Osteocyte (in vitro differentiated cells): ENCODE data around the gene ORC1. TPM values are rescaled to one million over a fixed set of nuclear protein-coding genes. Genes with fewer than 3 reads are reported as not detected.
A peak's percentile ranks its signal among the peaks of the same experiment; 100 is the strongest.

ENCODE experiments used
- DNase-seq: peaks from one replicate; pipeline ENCODE4 v3.0.0; 2021; ENCODE audit warnings: mixed read lengths; ENCODE audit not compliant: unreplicated experiment; ENCODE audit errors: extremely low spot score
- H3K27ac Mint-ChIP-seq: one replicate; pipeline ENCODE4 v1.8.0; 2021; ENCODE audit warnings: mild to moderate bottlenecking, mixed read lengths; ENCODE audit not compliant: unreplicated experiment
- H3K27me3 Mint-ChIP-seq: one replicate; pipeline ENCODE4 v1.8.0; 2021; ENCODE audit warnings: mixed read lengths; ENCODE audit not compliant: unreplicated experiment
- H3K36me3 Mint-ChIP-seq: one replicate; pipeline ENCODE4 v1.8.0; 2021; ENCODE audit warnings: mixed read lengths; ENCODE audit not compliant: unreplicated experiment
- H3K4me1 Mint-ChIP-seq: one replicate; pipeline ENCODE4 v1.8.0; 2021; ENCODE audit warnings: mixed read lengths; ENCODE audit not compliant: unreplicated experiment
- H3K4me3 Mint-ChIP-seq: one replicate; pipeline ENCODE4 v1.8.0; 2021; ENCODE audit warnings: mild to moderate bottlenecking, moderate library complexity, mixed read lengths; ENCODE audit not compliant: unreplicated experiment
- H3K9me3 Mint-ChIP-seq: one replicate; pipeline ENCODE4 v1.8.0; 2021; ENCODE audit warnings: mixed read lengths; ENCODE audit not compliant: unreplicated experiment
- long read RNA-seq: library from polyadenylated mRNA; unstranded; transcript quantifications from one replicate; pipeline ENCODE4 v2.0.0, GENCODE V29; 2021
- total RNA-seq: library from RNA; stranded (reverse); gene quantifications from 2 replicates; pipeline ENCODE4 v1.2.1, GENCODE V29; 2021
- TF ChIP-seq, protein P1 (sequence below): fragments of 200-600 bp; sonication (generic); IDR thresholded peaks from 2 replicates; pipeline ENCODE4 v1.5.0; 2021; ENCODE audit warnings: antibody characterized with exemption, mild to moderate bottlenecking, moderate library complexity

ORC1 gene
- 1.9 and 3.0 TPM in 2 replicates for total RNA-seq
- long read RNA-seq, transcript ORC1-202 (17 exons, 3,157 nt): major isoform, 10 of 18 reads
- long read RNA-seq, partial matches to known transcripts: 2 of 18 reads
- long read RNA-seq, other reads (novel, unspliced or antisense): 5 of 18 reads

- Mint-ChIP-seq H3K4me1 (peaks cover 34% of the 10 kb centered on the region), H3K4me3 (peak within 1 kb of the TSS; percentile 100), H3K27me3 (no peaks in the 10 kb centered on the region), H3K27ac (peak within 1 kb of the TSS; percentile 95), H3K9me3 (no peaks in the 10 kb centered on the region), H3K36me3 (peaks cover 18% of the 10 kb centered on the region)
- TF ChIP-seq, protein P1, sequence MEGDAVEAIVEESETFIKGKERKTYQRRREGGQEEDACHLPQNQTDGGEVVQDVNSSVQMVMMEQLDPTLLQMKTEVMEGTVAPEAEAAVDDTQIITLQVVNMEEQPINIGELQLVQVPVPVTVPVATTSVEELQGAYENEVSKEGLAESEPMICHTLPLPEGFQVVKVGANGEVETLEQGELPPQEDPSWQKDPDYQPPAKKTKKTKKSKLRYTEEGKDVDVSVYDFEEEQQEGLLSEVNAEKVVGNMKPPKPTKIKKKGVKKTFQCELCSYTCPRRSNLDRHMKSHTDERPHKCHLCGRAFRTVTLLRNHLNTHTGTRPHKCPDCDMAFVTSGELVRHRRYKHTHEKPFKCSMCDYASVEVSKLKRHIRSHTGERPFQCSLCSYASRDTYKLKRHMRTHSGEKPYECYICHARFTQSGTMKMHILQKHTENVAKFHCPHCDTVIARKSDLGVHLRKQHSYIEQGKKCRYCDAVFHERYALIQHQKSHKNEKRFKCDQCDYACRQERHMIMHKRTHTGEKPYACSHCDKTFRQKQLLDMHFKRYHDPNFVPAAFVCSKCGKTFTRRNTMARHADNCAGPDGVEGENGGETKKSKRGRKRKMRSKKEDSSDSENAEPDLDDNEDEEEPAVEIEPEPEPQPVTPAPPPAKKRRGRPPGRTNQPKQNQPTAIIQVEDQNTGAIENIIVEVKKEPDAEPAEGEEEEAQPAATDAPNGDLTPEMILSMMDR: peak; percentile 66
- peak; percentile 97 for DNase-seq
Measured at GRCh38 chr1:52404116-52404974, at the start of gene ORC1, which contains the start of gene PRPF38A. ORC1 (minus strand) TSS chr1:52404423; CDS start chr1:52402223, 2,200 bp downstream. PRPF38A (plus strand) TSS chr1:52404602; CDS start chr1:52404750, 148 bp downstream.

- no peak for DNase-seq
- Mint-ChIP-seq H3K27me3 (no peaks in the 10 kb centered on the region), H3K36me3 (peaks cover 27% of the 10 kb centered on the region), H3K9me3 (no peaks in the 10 kb centered on the region), H3K4me1 (no peaks in the 10 kb centered on the region), H3K27ac (no peak overlapping the region), H3K4me3 (no peak overlapping the region)
- TF ChIP-seq, protein P1: no peak
Measured at GRCh38 chr1:52444463-52444862, 40.2 kb upstream of the ORC1 start.

DNA sequence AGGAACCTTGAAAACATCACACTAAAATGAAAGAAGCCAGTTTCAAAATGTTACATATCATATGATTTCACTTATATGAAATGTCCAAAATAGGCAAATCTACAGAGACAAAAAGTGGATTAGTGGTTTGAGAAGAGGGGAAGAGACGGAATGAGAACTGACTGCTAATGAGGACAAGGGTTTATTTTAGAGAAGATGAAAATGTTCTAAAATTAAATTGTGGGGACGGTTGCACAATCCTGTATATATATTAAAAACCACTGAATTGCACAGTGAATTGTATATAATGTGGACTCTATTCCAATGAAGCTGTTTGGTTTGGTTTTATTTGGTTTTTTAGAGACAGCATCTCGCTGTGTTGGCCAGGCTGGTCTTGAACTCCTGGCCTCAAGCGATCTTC lies 35.8 kb upstream of the ORC1 start:
- no peaks in the 10 kb centered on the region for H3K9me3 Mint-ChIP-seq
- no peak overlapping the region for H3K4me3 Mint-ChIP-seq
- no peak overlapping the region for H3K27ac Mint-ChIP-seq
- no peaks in the 10 kb centered on the region for H3K4me1 Mint-ChIP-seq
- TF ChIP-seq, protein P1: no peak
- peaks cover 36% of the 10 kb centered on the region for H3K36me3 Mint-ChIP-seq
- H3K27me3 Mint-ChIP-seq: no peaks in the 10 kb centered on the region
- no peak for DNase-seq

- Mint-ChIP-seq H3K9me3 (no peaks in the 10 kb centered on the region), H3K27ac (no peak overlapping the region), H3K4me3 (no peak overlapping the region)
Measured at GRCh38 chr1:52436817-52437216, 32.6 kb upstream of the ORC1 start.

More at GRCh38 chr1:52436817-52437216, 32.6 kb upstream of the ORC1 start:
- TF ChIP-seq, protein P1: no peak
- Mint-ChIP-seq H3K36me3 (peaks cover 44% of the 10 kb centered on the region), H3K4me1 (no peaks in the 10 kb centered on the region), H3K27me3 (no peaks in the 10 kb centered on the region)
- DNase-seq: no peak
